RWPE1 (cell line): ENCODE data around the gene RNF135.

Experiments
- CTCF ChIA-PET: fragments of 350-600 bp; sonication (Branson Sonifier 250); formaldehyde crosslinking; extraction: SDS; loops from one replicate; lab custom pipeline; 2021; lab: Yijun Ruan, JAX
- POLR2A ChIA-PET: fragments of 400-600 bp; formaldehyde crosslinking; extraction: SDS; loops from one replicate; lab custom pipeline; 2020; ENCODE audit warnings: antibody characterized with exemption; ENCODE audit not compliant: low non-redundant PET; lab: Yijun Ruan, JAX
- DNase-seq: peaks from one replicate; pipeline ENCODE4 v3.0.0; 2012; ENCODE audit warnings: low spot score
- H3K27ac ChIP-seq: fragments of 450-650 bp; 2 replicates; pipeline ENCODE4 v1.5.1; 2017
- TF ChIP-seq, protein P1 (sequence below): fragments of 450-650 bp; conservative IDR thresholded peaks from 2 replicates; pipeline ENCODE4 v1.5.1; 2017; ENCODE audit warnings: low read depth, mild to moderate bottlenecking

Gene RNF135

DNA sequence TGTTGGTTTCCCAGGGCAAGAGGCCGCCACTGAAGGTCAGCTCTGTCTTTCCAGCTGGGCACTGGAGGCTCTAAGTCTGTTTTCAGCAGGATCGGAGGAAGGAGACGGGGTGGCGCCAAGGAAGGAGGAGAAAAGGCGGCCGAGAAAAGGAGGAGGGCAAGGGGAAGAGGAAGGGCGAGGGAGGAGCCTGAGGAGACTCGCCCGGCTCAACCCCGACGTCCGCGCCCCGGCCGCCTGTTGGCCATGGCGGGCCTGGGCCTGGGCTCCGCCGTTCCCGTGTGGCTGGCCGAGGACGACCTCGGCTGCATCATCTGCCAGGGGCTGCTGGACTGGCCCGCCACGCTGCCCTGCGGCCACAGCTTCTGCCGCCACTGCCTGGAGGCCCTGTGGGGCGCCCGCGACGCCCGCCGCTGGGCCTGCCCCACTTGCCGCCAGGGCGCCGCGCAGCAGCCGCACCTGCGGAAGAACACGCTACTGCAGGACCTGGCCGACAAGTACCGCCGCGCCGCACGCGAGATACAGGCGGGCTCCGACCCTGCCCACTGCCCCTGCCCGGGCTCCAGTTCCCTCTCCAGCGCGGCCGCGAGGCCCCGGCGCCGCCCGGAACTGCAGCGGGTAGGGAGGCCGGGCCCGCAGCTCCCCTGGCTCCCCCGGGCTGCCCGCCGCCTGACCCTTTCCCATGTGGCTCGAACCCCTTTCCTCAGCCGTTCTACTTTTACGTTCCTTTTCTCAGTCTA, at the start of gene RNF135:
Gene RNF135 (plus strand): TSS at position 209 of the 737 bp plus-strand sequence. CDS start 35 bp downstream, at position 244.
- ChIA-PET CTCF (interaction anchor here (0.6 kb wide), 1 partner anchor 16 kb away, joined by 6 read pairs; no protein-coding TSS in a partner anchor), POLR2A (interaction anchor here (1.6 kb wide), 1 partner anchor 64 kb away, joined by 9 read pairs; the partner anchor contains the start of gene TEFM)
- peak; percentile 87 for DNase-seq
- H3K27ac ChIP-seq: peak within 1 kb of the TSS; percentile 98
- TF ChIP-seq, protein P1, sequence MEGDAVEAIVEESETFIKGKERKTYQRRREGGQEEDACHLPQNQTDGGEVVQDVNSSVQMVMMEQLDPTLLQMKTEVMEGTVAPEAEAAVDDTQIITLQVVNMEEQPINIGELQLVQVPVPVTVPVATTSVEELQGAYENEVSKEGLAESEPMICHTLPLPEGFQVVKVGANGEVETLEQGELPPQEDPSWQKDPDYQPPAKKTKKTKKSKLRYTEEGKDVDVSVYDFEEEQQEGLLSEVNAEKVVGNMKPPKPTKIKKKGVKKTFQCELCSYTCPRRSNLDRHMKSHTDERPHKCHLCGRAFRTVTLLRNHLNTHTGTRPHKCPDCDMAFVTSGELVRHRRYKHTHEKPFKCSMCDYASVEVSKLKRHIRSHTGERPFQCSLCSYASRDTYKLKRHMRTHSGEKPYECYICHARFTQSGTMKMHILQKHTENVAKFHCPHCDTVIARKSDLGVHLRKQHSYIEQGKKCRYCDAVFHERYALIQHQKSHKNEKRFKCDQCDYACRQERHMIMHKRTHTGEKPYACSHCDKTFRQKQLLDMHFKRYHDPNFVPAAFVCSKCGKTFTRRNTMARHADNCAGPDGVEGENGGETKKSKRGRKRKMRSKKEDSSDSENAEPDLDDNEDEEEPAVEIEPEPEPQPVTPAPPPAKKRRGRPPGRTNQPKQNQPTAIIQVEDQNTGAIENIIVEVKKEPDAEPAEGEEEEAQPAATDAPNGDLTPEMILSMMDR: peak; percentile 20; the same call in 1 of the 2 replicates

- DNase-seq: peak; percentile 23
- TF ChIP-seq, protein P1: no peak
- ChIA-PET POLR2A (interaction anchor here (0.6 kb wide), 1 partner anchor 14 kb away, joined by 3 read pairs; no protein-coding TSS in a partner anchor), CTCF (no interaction called here)
- no peak within 1 kb of the TSS for H3K27ac ChIP-seq
These were observed 49.2 kb upstream of the RNF135 start, which contains the start of gene ADAP2 for GRCh38 chr17:30921544-30922196. Gene ADAP2 (plus strand): TSS chr17:30921945. CDS start chr17:30922015, 70 bp downstream.

- DNase-seq: no peak
- ChIA-PET POLR2A (no interaction called here), CTCF (no interaction called here)
- H3K27ac ChIP-seq: no peak overlapping the region
- TF ChIP-seq, protein P1: no peak
These were observed 48.4 kb upstream of the RNF135 start for GRCh38 chr17:30922235-30923030.

DNA sequence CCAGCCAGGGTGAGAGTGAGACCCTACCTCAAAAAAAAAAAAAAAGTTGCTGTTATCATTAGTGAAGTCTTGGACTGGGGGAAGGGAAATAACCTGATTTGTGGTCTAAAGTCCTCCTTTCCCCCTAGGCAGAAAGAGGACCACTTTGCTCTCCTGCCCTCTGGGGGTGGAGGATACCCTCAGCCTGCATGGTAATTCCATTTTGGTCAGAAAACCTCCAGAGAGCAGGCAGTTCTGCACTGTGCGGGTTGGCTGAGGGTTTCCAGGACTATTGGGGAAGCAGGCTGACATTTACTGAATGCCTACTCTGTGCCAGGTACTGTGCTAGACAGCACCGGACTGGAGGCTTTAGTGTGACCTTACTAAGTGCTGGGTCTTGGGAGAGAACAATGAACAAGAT, 46.5 kb upstream of the RNF135 start:
- CTCF ChIA-PET: interaction anchor here (0.6 kb wide), 1 partner anchor 775 kb away, joined by 6 read pairs; no protein-coding TSS in a partner anchor
- POLR2A ChIA-PET: no interaction called here
- no peak for DNase-seq
- TF ChIP-seq, protein P1: no peak
- no peak overlapping the region for H3K27ac ChIP-seq

GRCh38 chr17:30926516-30926915, 44.3 kb upstream of the RNF135 start:
- TF ChIP-seq, protein P1: no peak

More at GRCh38 chr17:30926516-30926915, 44.3 kb upstream of the RNF135 start:
- H3K27ac ChIP-seq: no peak overlapping the region
- ChIA-PET POLR2A (no interaction called here), CTCF (interaction anchor here (0.6 kb wide), 2 partner anchors 290 to 599 kb away, joined by 3 to 5 read pairs; no protein-coding TSS in a partner anchor)
- no peak for DNase-seq
